Fibroblast of gingiva (primary cell): Measurements from ENCODE around the gene FBN3.
"Not testable (repeated sequence)": the region's sequence is repeated elsewhere in the genome, so short reads cannot be mapped to it uniquely, and the experiment has no call there.

Experiments
- DNase-seq: peaks from one replicate; pipeline ENCODE4 v3.0.0-alpha.2; 2011; ENCODE audit warnings: low read depth

The FBN3 gene

DNA sequence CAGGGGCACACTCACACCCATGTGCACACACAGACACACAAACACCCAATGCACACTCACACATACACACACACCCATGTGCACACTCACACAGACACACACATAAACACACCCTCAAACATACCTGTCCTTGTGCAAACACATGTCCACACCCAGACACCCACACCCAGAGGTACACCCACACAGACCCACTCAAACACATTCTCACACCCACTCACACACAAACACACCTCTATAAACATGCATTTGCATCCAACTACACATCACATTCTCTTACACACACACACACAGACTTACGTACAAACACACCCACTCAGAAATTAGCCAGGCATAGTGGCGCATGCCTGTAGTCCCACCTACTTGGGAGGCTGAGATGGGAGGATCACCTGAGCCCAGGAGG, 31.4 kb downstream of the FBN3 start:
- DNase-seq, result no peak

- no peak for DNase-seq
Observed at GRCh38 chr19:8116437-8117293, 32.7 kb downstream of the FBN3 start.

- no peak for DNase-seq
Observed at GRCh38 chr19:8115805-8116396, 33.5 kb downstream of the FBN3 start.

- no peak for DNase-seq
Observed at GRCh38 chr19:8113017-8113416, 36.4 kb downstream of the FBN3 start.

DNA sequence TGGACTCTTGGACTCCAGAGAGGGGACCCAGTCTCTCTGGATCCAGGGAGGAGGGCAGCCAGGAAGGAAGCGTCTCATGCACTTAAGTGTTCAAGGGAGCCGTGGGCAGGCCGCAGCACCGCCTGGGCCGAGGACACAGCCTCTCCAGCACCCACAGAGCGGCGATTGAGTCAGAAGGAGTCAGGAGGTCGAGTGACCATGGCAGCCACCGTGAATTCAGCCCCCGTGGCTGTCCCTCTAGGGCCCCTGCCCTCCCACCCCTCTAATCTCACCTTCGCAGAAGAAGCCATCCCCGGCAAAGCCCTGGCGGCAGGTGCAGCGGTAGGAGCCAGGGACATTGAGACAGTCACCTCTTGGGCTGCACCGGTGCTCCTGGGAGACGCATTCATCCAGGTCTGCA, 38.0 kb downstream of the FBN3 start:
- DNase-seq, result no peak

GRCh38 chr19:8110931-8111330, 38.5 kb downstream of the FBN3 start:
- DNase-seq, result no peak

DNA sequence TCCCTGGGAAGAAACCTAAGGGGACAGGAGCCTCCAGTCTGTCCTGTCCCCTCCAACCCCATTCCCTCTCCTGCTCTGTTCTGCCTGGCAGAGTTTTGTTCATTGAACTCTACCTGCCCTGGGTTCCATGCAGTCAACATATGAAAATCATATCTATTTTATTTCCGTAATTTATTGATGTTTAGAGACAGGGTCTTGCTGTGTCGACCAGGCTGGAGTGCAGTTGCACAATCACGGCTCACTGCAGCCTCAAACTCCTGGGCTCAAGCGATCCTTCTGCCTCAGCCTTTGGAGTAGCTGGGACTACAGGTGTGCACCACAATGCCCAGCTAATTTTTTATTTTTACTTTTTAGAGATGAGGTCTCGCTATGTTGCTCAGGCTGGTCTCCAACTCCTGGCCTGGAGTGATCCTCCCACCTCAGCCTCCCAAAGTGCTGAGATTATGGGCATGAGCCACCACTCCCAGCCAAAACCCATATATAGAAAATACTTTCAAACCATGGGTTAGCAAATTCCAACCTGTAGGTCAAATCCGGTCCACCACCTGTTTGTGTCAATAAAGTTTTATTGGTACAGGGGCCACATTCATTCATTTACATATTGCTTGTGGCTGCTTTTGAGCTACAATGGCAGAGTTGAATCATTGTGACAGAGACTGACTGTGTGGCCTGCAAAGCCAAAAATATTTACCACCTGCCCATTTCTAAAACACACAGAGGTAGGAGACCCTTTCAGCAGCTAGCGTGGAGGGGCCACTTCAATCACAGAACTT, 39.3 kb downstream of the FBN3 start:
- no peak for DNase-seq

DNA sequence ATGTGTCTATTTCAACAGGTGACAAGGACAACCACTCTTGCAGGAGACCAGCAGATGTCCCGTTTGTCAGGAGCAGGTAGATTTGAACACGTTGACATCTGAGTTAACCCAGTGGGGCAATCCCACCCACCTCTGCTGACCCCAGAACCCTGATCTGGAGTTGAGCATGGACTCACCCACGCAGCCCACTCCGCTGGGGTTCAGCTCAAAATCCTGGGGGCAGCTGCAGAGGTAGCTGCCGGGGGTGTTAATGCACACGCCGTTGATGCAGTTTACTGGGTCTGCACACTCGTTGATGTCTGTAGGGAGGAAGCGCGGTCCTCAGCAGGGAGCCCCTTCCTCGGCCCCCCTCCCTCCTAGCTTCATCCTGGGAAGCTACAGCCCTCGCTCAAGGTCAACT, 39.9 kb downstream of the FBN3 start:
- no peak for DNase-seq

- DNase-seq, result no peak
Observed at GRCh38 chr19:8108560-8109445, 40.6 kb downstream of the FBN3 start.

GRCh38 chr19:8107301-8107903, 42.0 kb downstream of the FBN3 start:
- DNase-seq, result no peak

DNA sequence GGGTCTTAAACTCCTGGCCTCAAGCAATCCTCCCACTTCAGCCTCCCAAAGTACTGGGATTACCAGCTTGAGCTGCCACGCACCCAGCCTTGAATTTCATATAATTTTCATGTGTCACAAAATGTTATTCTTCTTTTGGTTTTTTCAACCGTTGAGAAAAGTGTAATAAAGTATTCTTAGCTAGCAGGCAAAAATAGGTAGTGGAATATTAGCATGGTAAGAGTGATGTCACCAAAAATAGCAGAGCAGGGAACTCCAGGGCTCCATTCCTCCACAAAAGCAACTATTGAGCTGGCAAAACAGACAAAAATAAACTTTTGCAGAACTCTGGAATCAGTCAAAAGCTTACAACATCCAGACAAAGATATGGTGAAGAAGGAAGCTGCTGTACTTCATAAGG, 43.9 kb downstream of the FBN3 start:
- no peak for DNase-seq

DNA sequence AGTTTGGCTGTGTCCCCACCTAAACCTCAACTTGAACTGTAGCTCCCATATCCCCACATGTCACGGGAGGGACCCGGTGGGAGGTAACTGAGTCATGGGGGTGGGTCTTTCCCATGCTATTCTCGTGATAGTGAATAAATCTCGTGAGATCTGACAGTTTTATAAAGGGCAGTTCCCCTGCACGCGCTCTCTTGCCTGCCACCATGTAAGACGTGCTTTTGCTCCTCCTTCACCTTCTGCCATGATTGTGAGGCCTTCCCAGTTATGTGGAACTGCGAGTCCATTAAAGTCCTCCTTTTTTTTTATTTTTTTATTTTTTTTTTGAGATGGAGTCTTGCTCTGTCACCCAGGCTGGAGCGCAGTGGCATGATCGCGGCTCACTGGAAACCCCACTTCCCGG, 47.5 kb downstream of the FBN3 start:
- DNase-seq, result not testable (repeated sequence)

DNA sequence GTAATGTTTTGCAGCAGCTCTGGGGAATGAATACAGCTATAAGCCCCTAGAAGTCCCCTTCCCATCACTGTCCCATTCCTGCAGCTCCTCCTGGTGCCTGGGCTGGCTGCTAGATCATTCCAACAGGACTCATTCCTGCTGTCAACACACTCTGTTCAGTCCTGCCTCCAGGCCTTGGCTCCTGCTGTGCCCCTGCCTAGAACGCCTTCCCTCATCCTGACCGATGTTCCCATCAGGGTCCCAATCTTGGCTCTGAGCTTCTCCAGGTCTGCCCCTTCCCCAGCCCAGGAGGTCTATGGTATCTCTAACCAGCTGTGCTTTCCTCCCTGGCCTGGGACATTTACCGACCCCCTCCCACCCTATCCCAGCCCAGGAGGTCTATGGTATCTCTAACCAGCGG, 48.1 kb downstream of the FBN3 start:
- no peak for DNase-seq

- DNase-seq, result no peak
Observed at GRCh38 chr19:8097681-8098567, 51.5 kb downstream of the FBN3 start.

DNA sequence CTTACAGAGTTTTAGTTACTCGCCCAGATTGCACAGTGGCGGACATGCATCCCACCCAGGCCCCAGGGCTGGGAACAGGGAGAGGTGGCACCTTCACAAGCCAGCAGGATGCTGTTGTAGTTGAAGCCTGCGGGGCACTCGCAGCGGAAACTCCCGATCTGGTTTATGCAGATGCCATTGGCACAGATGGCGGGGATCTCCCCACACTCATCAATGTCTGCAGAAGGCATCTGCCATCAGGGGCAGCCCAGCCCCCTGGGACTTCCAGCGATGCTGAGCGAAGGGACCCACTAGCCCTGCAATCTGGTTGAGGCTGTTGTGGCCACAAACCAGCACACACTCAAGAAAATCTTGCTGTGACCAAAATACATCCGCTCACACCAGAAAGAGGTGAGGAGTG, 52.2 kb downstream of the FBN3 start:
- DNase-seq, result no peak

DNA sequence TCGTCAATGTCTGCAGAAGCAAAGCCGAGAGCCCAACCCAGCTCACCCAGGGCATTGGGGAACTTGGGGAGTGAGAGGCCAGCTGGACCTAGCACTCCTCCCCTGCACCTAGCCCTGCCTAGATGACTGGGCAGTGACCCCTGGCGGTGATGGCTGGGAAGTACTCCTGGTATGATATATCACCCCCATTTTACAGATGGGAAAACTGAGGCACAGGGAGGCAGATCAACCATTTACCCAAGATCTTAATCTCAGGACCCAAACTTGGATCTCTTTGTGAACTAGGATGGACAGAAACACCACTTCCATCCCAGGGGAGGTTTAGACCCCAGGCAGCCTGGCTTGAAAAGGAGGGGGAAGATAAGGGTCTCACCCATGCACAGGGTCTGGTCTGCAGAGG, 53.3 kb downstream of the FBN3 start:
- DNase-seq, result no peak

DNA sequence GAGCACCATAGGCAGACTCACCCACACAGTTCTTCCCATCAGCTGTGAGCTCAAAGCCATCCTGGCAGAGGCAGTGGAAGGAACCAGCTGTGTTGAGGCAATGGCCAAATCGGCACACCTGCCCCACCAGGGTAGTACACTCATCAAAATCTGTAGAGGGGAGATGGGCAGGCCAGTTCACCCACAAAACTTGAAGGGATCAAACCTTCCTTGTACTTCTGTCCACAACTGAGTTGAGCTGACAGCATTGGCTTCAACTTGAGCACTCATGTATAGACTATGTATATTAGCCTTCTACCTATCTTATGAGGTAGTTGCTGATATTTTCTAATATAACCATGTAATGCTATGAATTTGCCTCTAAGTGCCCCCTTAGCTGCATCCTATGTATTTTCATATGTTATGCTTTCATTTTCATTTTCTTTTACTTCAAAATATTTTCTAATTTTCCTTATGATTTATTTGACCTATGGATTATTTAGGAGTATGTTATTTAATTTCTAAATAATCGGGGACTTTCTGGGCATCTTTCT, 54.0 kb downstream of the FBN3 start:
- DNase-seq, result no peak

DNA sequence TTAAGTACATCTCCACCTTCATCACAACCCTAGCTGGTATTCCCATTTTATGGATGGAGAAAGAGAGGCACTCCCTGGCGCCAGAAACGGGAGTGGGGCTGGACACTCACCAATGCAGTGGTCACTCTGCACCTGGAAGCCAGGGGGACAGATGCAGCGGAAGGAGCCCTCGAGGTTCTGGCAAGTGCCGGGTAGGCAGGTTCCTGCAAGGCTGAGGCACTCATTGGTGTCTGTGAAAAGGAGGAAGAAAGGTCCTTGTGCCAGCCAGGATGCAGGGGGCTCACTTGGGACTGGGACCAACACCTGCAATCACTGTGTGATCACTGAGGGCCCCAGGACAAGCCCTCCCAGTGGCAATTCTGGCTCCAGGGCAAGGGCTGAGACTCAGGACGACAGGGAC, 55.1 kb downstream of the FBN3 start:
- no peak for DNase-seq

DNA sequence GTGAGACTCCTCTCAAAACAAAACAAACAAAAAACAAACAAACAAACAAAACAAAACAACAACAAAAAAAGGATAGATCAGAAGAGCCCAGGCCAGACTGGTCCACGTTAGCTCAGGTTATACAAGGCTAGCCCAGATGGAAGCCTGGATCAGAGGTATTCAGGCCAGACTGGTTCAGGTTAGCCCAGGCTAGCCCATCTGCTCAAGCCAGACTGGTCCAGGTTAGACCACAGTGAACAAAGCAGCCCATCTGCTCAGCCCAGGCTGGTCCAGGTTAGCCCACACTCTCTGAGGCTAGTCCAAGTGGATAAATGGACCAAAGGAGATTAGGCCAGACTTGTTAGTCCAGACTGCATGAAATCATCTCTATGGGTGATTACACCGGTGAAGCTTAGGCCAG, 55.7 kb downstream of the FBN3 start:
- no peak for DNase-seq

DNA sequence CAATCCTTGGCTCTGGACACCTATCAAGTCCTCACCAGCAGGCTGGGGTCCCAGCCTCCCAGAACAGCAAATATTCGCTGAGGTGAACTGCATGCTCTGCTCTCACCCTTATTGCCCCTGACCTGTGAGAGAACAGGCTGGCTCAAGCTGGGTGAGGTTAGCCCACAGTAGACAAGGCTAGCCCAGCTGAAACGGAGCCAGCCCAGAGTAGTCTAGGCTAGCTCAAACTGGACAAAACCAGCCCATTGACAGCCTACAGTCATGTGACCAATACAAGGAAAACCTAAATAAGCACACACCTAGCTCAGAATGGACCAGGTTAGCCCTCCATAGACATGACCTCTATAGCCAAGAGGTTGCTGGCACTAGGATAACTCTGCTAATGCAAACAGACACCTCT, 58.4 kb downstream of the FBN3 start:
- no peak for DNase-seq
